GM23338 (cell line): Measurements from ENCODE around the gene ADGRB2. TPM values are rescaled to one million over a fixed set of nuclear protein-coding genes. Genes with fewer than 3 reads are reported as not detected.

ENCODE experiments used
- ATAC-seq: fragments of 200-7000 bp; cut with Tn5 transposase; 3 replicates; pipeline ENCODE4 v1.9.1; 2020
- DNase-seq: peaks from one replicate; pipeline ENCODE4 v3.0.0-alpha.2; 2015; ENCODE audit warnings: low spot score
- H2AFZ ChIP-seq: fragments of 200-600 bp; sonication (generic); 2 replicates; pipeline ENCODE4 v1.8.0; 2016; ENCODE audit warnings: antibody characterized with exemption, mild to moderate bottlenecking, moderate library complexity
- H3F3A ChIP-seq: fragments of 200-600 bp; sonication (generic); replicated peaks from 2 replicates; pipeline ENCODE4 v1.8.0; 2017; ENCODE audit warnings: antibody characterized with exemption, mixed run types, low read depth
- H3K27ac ChIP-seq: fragments of 200-600 bp; sonication (generic); 2 replicates; pipeline ENCODE4 v1.6.1; 2016; ENCODE audit warnings: low read depth
- H3K27me3 ChIP-seq: fragments of 200-600 bp; sonication (generic); 2 replicates; pipeline ENCODE4 v1.8.0; 2016; ENCODE audit warnings: mild to moderate bottlenecking, mixed run types, moderate library complexity; ENCODE audit not compliant: insufficient read depth
- H3K36me3 ChIP-seq: fragments of 200-600 bp; sonication (generic); 2 replicates; pipeline ENCODE4 v1.8.0; 2016; ENCODE audit warnings: mild to moderate bottlenecking; ENCODE audit not compliant: insufficient read depth
- H3K4me1 ChIP-seq: fragments of 200-600 bp; sonication (generic); 2 replicates; pipeline ENCODE4 v1.8.0; 2016; ENCODE audit warnings: mild to moderate bottlenecking, moderate library complexity; ENCODE audit not compliant: insufficient read depth
- H3K4me2 ChIP-seq: fragments of 200-600 bp; sonication (generic); 2 replicates; pipeline ENCODE4 v1.7.1; 2017; ENCODE audit warnings: mixed run types
- H3K4me3 ChIP-seq: fragments of 200-600 bp; sonication (generic); 2 replicates; pipeline ENCODE4 v1.6.1; 2016; ENCODE audit warnings: mixed run types
- H3K79me2 ChIP-seq: fragments of 200-600 bp; sonication (generic); replicated peaks from 2 replicates; pipeline ENCODE4 v1.8.0; 2017; ENCODE audit warnings: mild to moderate bottlenecking; ENCODE audit not compliant: insufficient read depth
- H3K9me2 ChIP-seq: fragments of 200-600 bp; sonication (generic); 2 replicates; pipeline ENCODE4 v1.8.0; 2017; ENCODE audit not compliant: insufficient read depth
- H4K20me1 ChIP-seq: fragments of 200-600 bp; sonication (generic); replicated peaks from 2 replicates; pipeline ENCODE4 v1.8.0; 2017; ENCODE audit warnings: mild to moderate bottlenecking; ENCODE audit not compliant: insufficient read depth
- H3K27ac Mint-ChIP-seq: 2 replicates; pipeline ENCODE4 v1.8.0; 2020; ENCODE audit warnings: inconsistent platforms, mild to moderate bottlenecking, moderate library complexity, mixed read lengths
- H3K27me3 Mint-ChIP-seq: 3 replicates; pipeline ENCODE4 v1.8.0; 2022; ENCODE audit warnings: low read depth, mild to moderate bottlenecking, moderate library complexity, mixed read lengths, inconsistent platforms; ENCODE audit not compliant: insufficient read depth, poor library complexity
- H3K36me3 Mint-ChIP-seq: 3 replicates; pipeline ENCODE4 v1.8.0; 2021; ENCODE audit warnings: low read depth, mild to moderate bottlenecking, inconsistent platforms, moderate library complexity, mixed read lengths
- H3K4me1 Mint-ChIP-seq: 3 replicates; pipeline ENCODE4 v1.8.0; 2020; ENCODE audit warnings: mild to moderate bottlenecking, inconsistent platforms, mixed read lengths
- H3K4me3 Mint-ChIP-seq: 3 replicates; pipeline ENCODE4 v1.8.0; 2021; ENCODE audit warnings: moderate library complexity, mild to moderate bottlenecking, inconsistent platforms, mixed read lengths
- H3K9me3 Mint-ChIP-seq: 3 replicates; pipeline ENCODE4 v1.8.0; 2020; ENCODE audit warnings: moderate library complexity, mild to moderate bottlenecking, inconsistent platforms, mixed read lengths
- EZH2 ChIP-seq: fragments of 200-600 bp; sonication (generic); IDR thresholded peaks from one replicate; pipeline ENCODE4 v1.8.0; 2017; ENCODE audit warnings: antibody characterized with exemption, mild to moderate bottlenecking, low read depth; ENCODE audit not compliant: unreplicated experiment
- JUNB ChIP-seq: IDR thresholded peaks from one replicate; pipeline ENCODE4 v1.6.1; 2016; ENCODE audit warnings: antibody characterized with exemption; ENCODE audit not compliant: unreplicated experiment
- POLR2AphosphoS5 ChIP-seq: IDR thresholded peaks from 2 replicates; pipeline ENCODE4 v1.6.1; 2016; ENCODE audit warnings: antibody characterized with exemption, low read depth
- polyA plus RNA-seq: library from polyadenylated mRNA; unstranded; fragments of >200 nt; fragmentation: Nextera tagmentation; extraction: Ambion mirVana; gene quantifications from 2 replicates; pipeline ENCODE4 v1.2.1, GENCODE V29; 2016
- total RNA-seq: library from RNA; depleted of rRNA; stranded (reverse); fragments of >200 nt; shearing (Covaris generic); gene quantifications from 2 replicates; pipeline ENCODE4 v1.2.3, GENCODE V29; 2014
- TF ChIP-seq, protein P1 (sequence below): fragments of 250-450 bp; sonication (Bioruptor Pico); IDR thresholded peaks from 2 replicates; pipeline ENCODE4 v1.5.0; 2020; ENCODE audit warnings: mild to moderate bottlenecking, moderate library complexity
- TF ChIP-seq, protein P2 (sequence below): IDR thresholded peaks from 2 replicates; pipeline ENCODE4 v1.6.1; 2016; ENCODE audit warnings: antibody characterized with exemption
- TF ChIP-seq, protein P3 (sequence below), 2 experiments: fragments of 200-600 bp in 1 of 2; sonication (generic) in 1 of 2; conservative IDR thresholded peaks; 2 replicates each; pipeline versions ENCODE4 v1.5.1 to v1.6.1; 2016 to 2017; ENCODE audit warnings: antibody characterized with exemption in 2 of 2, low read depth in 2 of 2, mild to moderate bottlenecking in 2 of 2, moderate library complexity in 1 of 2

ADGRB2 gene
- total and polyA plus RNA-seq, 2 experiments from 2014 or later = 8.0 to 27.8 TPM

DNA sequence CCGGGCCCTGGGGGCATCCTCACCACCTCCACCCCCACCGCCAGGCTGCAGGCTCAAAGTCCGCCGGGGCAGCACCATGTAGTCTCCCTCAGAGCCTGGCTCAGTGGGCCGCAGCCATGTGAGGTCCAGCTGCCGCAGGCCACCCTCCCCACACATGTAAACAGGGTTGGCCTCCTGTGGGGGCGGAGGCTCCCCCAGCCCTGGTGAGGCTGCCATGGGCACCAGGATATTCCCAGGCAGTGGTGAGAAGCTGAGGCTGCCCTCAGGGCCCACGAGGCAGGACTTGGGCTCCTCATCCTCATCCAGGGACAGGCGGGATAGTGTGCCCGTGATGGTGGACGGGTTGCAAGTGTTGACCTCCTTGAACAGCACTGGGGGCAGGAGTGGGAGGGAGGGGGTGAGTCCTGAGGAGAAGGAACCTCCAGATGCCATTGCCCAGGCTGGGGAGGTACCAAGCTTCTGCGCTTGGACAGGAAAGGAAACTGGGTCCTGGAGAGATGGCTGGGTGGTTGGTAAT is 33.0 kb downstream of the ADGRB2 start (continued):
- TF ChIP-seq, protein P1, sequence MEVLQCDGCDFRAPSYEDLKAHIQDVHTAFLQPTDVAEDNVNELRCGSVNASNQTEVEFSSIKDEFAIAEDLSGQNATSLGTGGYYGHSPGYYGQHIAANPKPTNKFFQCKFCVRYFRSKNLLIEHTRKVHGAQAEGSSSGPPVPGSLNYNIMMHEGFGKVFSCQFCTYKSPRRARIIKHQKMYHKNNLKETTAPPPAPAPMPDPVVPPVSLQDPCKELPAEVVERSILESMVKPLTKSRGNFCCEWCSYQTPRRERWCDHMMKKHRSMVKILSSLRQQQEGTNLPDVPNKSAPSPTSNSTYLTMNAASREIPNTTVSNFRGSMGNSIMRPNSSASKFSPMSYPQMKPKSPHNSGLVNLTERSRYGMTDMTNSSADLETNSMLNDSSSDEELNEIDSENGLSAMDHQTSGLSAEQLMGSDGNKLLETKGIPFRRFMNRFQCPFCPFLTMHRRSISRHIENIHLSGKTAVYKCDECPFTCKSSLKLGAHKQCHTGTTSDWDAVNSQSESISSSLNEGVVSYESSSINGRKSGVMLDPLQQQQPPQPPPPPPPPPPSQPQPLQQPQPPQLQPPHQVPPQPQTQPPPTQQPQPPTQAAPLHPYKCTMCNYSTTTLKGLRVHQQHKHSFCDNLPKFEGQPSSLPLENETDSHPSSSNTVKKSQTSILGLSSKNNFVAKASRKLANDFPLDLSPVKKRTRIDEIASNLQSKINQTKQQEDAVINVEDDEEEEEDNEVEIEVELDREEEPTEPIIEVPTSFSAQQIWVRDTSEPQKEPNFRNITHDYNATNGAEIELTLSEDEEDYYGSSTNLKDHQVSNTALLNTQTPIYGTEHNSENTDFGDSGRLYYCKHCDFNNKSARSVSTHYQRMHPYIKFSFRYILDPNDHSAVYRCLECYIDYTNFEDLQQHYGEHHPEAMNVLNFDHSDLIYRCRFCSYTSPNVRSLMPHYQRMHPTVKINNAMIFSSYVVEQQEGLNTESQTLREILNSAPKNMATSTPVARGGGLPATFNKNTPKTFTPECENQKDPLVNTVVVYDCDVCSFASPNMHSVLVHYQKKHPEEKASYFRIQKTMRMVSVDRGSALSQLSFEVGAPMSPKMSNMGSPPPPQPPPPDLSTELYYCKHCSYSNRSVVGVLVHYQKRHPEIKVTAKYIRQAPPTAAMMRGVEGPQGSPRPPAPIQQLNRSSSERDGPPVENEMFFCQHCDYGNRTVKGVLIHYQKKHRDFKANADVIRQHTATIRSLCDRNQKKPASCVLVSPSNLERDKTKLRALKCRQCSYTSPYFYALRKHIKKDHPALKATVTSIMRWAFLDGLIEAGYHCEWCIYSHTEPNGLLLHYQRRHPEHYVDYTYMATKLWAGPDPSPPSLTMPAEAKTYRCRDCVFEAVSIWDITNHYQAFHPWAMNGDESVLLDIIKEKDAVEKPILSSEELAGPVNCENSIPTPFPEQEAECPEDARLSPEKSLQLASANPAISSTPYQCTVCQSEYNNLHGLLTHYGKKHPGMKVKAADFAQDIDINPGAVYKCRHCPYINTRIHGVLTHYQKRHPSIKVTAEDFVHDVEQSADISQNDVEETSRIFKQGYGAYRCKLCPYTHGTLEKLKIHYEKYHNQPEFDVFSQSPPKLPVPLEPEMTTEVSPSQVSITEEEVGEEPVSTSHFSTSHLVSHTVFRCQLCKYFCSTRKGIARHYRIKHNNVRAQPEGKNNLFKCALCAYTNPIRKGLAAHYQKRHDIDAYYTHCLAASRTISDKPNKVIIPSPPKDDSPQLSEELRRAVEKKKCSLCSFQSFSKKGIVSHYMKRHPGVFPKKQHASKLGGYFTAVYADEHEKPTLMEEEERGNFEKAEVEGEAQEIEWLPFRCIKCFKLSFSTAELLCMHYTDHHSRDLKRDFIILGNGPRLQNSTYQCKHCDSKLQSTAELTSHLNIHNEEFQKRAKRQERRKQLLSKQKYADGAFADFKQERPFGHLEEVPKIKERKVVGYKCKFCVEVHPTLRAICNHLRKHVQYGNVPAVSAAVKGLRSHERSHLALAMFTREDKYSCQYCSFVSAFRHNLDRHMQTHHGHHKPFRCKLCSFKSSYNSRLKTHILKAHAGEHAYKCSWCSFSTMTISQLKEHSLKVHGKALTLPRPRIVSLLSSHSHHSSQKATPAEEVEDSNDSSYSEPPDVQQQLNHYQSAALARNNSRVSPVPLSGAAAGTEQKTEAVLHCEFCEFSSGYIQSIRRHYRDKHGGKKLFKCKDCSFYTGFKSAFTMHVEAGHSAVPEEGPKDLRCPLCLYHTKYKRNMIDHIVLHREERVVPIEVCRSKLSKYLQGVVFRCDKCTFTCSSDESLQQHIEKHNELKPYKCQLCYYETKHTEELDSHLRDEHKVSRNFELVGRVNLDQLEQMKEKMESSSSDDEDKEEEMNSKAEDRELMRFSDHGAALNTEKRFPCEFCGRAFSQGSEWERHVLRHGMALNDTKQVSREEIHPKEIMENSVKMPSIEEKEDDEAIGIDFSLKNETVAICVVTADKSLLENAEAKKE = no peak
- TF ChIP-seq JUNB (no peak), POLR2AphosphoS5 (no peak)
- TF ChIP-seq, protein P2, sequence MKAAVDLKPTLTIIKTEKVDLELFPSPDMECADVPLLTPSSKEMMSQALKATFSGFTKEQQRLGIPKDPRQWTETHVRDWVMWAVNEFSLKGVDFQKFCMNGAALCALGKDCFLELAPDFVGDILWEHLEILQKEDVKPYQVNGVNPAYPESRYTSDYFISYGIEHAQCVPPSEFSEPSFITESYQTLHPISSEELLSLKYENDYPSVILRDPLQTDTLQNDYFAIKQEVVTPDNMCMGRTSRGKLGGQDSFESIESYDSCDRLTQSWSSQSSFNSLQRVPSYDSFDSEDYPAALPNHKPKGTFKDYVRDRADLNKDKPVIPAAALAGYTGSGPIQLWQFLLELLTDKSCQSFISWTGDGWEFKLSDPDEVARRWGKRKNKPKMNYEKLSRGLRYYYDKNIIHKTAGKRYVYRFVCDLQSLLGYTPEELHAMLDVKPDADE = no peak

DNA sequence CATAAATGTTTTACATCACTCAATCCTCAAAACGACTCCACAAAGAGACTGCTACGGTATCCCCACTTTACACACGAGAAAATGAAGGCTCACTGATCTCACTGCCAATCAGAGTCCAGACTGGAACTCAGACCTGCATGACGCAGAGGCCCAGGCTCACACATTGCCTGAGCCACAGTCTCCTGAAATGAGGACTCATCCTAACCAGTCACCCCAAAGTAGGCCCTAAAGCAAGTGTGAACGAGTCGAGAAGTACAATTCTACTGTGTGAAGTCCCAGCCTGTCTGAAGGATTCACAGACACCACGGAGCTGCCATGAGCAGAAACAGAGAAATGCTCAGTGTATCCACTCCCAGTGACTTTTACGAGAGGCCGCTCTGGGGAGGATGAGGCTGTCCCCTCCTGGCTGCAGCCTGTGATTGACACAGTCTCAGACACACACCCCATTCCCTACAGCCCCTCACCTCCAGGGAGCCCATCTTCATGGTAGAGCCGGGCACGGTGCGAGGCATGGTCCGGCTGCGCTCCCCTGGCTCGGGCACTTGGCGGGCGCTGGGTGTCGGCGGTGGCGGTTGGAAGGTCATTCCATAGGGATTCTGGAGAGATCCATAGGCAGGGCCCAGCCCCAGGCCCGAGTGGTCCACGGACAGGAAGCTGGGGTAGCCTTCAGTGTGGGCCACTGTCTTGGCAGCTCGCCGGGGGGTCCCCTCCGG is 33.6 kb downstream of the ADGRB2 start:
- Histone ChIP-seq H2AFZ (no peak overlapping the region), H3K79me2 (no peaks in the 10 kb centered on the region), H3K36me3 (no peaks in the 10 kb centered on the region), H4K20me1 (no peaks in the 10 kb centered on the region), H3K27ac (no peak overlapping the region), H3F3A (no peaks in the 10 kb centered on the region), H3K27me3 (no peaks in the 10 kb centered on the region), H3K4me1 (no peaks in the 10 kb centered on the region), H3K4me3 (no peak overlapping the region), H3K9me2 (no peaks in the 10 kb centered on the region), H3K4me2 (no peak overlapping the region)
- Mint-ChIP-seq H3K27me3 (peaks cover 1% of the 10 kb centered on the region), H3K9me3 (no peaks in the 10 kb centered on the region), H3K27ac (no peak overlapping the region), H3K4me1 (peaks cover 11% of the 10 kb centered on the region), H3K4me3 (no peak overlapping the region), H3K36me3 (no peaks in the 10 kb centered on the region; the same call in 2 of the 3 replicates)
- DNase-seq (no peak), ATAC-seq (no peak)
- TF ChIP-seq, protein P3, sequence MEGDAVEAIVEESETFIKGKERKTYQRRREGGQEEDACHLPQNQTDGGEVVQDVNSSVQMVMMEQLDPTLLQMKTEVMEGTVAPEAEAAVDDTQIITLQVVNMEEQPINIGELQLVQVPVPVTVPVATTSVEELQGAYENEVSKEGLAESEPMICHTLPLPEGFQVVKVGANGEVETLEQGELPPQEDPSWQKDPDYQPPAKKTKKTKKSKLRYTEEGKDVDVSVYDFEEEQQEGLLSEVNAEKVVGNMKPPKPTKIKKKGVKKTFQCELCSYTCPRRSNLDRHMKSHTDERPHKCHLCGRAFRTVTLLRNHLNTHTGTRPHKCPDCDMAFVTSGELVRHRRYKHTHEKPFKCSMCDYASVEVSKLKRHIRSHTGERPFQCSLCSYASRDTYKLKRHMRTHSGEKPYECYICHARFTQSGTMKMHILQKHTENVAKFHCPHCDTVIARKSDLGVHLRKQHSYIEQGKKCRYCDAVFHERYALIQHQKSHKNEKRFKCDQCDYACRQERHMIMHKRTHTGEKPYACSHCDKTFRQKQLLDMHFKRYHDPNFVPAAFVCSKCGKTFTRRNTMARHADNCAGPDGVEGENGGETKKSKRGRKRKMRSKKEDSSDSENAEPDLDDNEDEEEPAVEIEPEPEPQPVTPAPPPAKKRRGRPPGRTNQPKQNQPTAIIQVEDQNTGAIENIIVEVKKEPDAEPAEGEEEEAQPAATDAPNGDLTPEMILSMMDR (conservative IDR thresholded peaks at IDR 0.05; ENCODE audit: low read depth in 2 of 2) = no peak
- TF ChIP-seq EZH2 (no peak), POLR2AphosphoS5 (no peak)
